SK-N-SH (cell line): ENCODE measurements around the gene SLC2A4. TPM values are rescaled to one million over a fixed set of nuclear protein-coding genes. Genes with fewer than 3 reads are reported as not detected.

Experiments used
- CTCF ChIA-PET: fragments of 300-600, 350-600 bp; formaldehyde crosslinking; extraction: SDS; loops from one replicate; lab custom pipeline; 2021; lab: Yijun Ruan, JAX
- POLR2A ChIA-PET: fragments of 350-600 bp; sonication (Branson Sonifier 250); formaldehyde crosslinking; extraction: SDS; loops from one replicate; lab custom pipeline; 2020; ENCODE audit warnings: antibody characterized with exemption, inconsistent platforms; lab: Yijun Ruan, JAX
- DNase-seq: peaks from one replicate; pipeline ENCODE4 v3.0.0; 2012
- H2AFZ ChIP-seq: fragments of 200-600 bp; sonication (generic); 2 replicates; pipeline ENCODE4 v1.8.1; 2016; ENCODE audit warnings: antibody characterized with exemption, mild to moderate bottlenecking, low read depth
- H3F3A ChIP-seq: fragments of 200-600 bp; sonication (generic); replicated peaks from 2 replicates; pipeline ENCODE3; 2016; ENCODE audit warnings: antibody characterized with exemption, mild to moderate bottlenecking; ENCODE audit not compliant: insufficient read depth
- H3K27ac ChIP-seq, 2 experiments: fragments of 200-500 bp in 1 of 2; fragments of 200-600 bp in 1 of 2; sonication (Bioruptor generic) in 1 of 2; sonication (generic), shearing (Covaris generic) in 1 of 2; 2 replicates each; pipeline versions ENCODE4 v1.5.1 to v1.6.1; 2014 to 2016; ENCODE audit warnings: low read depth in 2 of 2, inconsistent platforms in 1 of 2, low read length in 1 of 2, mild to moderate bottlenecking in 1 of 2, mixed read lengths in 1 of 2
- H3K27me3 ChIP-seq: fragments of 200-600 bp; sonication (generic), shearing (Covaris generic); 2 replicates; pipeline ENCODE4 v1.6.1; 2016; ENCODE audit warnings: mixed run types; ENCODE audit not compliant: insufficient read depth
- H3K36me3 ChIP-seq, 2 experiments: fragments of 200-500 bp in 1 of 2; fragments of 200-600 bp in 1 of 2; sonication (Bioruptor generic) in 1 of 2; sonication (generic) in 1 of 2; replicated peaks in 1 of 2; 2 replicates each; pipeline versions ENCODE3 to v1.5.1; 2014 to 2016; ENCODE audit warnings: low read length in 1 of 2, mild to moderate bottlenecking in 1 of 2; ENCODE audit not compliant: insufficient read depth in 2 of 2, control insufficient read depth in 1 of 2
- H3K4me1 ChIP-seq, 2 experiments: fragments of 200-500 bp in 1 of 2; fragments of 200-600 bp in 1 of 2; sonication (Bioruptor generic) in 1 of 2; sonication (generic), shearing (Covaris generic) in 1 of 2; 2 replicates each; pipeline versions ENCODE4 v1.5.1 to v1.6.1; 2014 to 2016; ENCODE audit warnings: low read depth in 1 of 2, low read length in 1 of 2, mixed run types in 1 of 2; ENCODE audit not compliant: insufficient read depth in 2 of 2, control insufficient read depth in 1 of 2
- H3K4me2 ChIP-seq: fragments of 200-600 bp; sonication (generic), shearing (Covaris generic); 2 replicates; pipeline ENCODE4 v1.6.1; 2017; ENCODE audit warnings: mixed run types
- H3K4me3 ChIP-seq, 2 experiments: fragments of 200-500 bp in 1 of 2; fragments of 200-600 bp in 1 of 2; sonication (Bioruptor generic) in 1 of 2; sonication (generic), shearing (Covaris generic) in 1 of 2; 2 replicates each; pipeline versions ENCODE4 v1.5.1 to v1.8.1; 2014 to 2016; ENCODE audit warnings: low read depth in 2 of 2, inconsistent platforms in 1 of 2, low read length in 1 of 2, mild to moderate bottlenecking in 1 of 2, mixed read lengths in 1 of 2, moderate library complexity in 1 of 2
- H3K79me2 ChIP-seq: fragments of 200-600 bp; sonication (generic); 2 replicates; pipeline ENCODE4 v1.8.1; 2017; ENCODE audit warnings: mild to moderate bottlenecking; ENCODE audit not compliant: insufficient read depth
- H3K9ac ChIP-seq: fragments of 200-600 bp; sonication (generic); 2 replicates; pipeline ENCODE4 v1.6.1; 2017; ENCODE audit warnings: mixed run types
- H3K9me2 ChIP-seq: fragments of 200-600 bp; sonication (generic); 2 replicates; pipeline ENCODE4 v1.6.1; 2017; ENCODE audit warnings: mixed run types
- H3K9me3 ChIP-seq: fragments of 200-600 bp; sonication (generic); 2 replicates; pipeline ENCODE4 v1.6.1; 2017; ENCODE audit warnings: mixed run types, mild to moderate bottlenecking, moderate library complexity
- H4K20me1 ChIP-seq: fragments of 200-600 bp; sonication (generic); 2 replicates; pipeline ENCODE4 v1.6.1; 2017; ENCODE audit warnings: mild to moderate bottlenecking, mixed run types; ENCODE audit not compliant: insufficient read depth
- CHD2 ChIP-seq: fragments of 150-350 bp; IDR thresholded peaks from 2 replicates; pipeline ENCODE4 v1.6.1; 2018; ENCODE audit warnings: low read length; ENCODE audit not compliant: partially characterized antibody
- CTCF ChIP-seq: fragments of 200-600 bp; sonication (generic); IDR thresholded peaks from 2 replicates; pipeline ENCODE4 v1.6.1; 2017; ENCODE audit warnings: antibody characterized with exemption, mild to moderate bottlenecking, moderate library complexity
- EP300 ChIP-seq, 2 experiments: IDR thresholded peaks; 2 replicates each; pipeline versions ENCODE4 v1.4.0 to v1.6.1; 2012; ENCODE audit warnings: borderline replicate concordance in 1 of 2, low read depth in 1 of 2, low read length in 1 of 2
- FOSL2 ChIP-seq: IDR thresholded peaks from 2 replicates; pipeline ENCODE4 v1.4.0; 2012; ENCODE audit warnings: low read depth, mild to moderate bottlenecking, moderate library complexity, borderline replicate concordance
- FOXJ3 ChIP-seq: sonication (generic); formaldehyde crosslinking; IDR thresholded peaks from 2 replicates; pipeline ENCODE4 v1.5.1; 2020; ENCODE audit warnings: mild to moderate bottlenecking, missing genetic modification reagents
- FOXM1 ChIP-seq: IDR thresholded peaks from 2 replicates; pipeline ENCODE4 v1.4.0; 2012; ENCODE audit warnings: low read depth, mild to moderate bottlenecking
- JUND ChIP-seq: IDR thresholded peaks from 2 replicates; pipeline ENCODE4 v1.4.0; 2012
- MAX ChIP-seq: IDR thresholded peaks from 2 replicates; pipeline ENCODE4 v1.4.0; 2012; ENCODE audit warnings: low read depth
- MEF2A ChIP-seq: IDR thresholded peaks from 2 replicates; pipeline ENCODE4 v1.4.0; 2012; ENCODE audit warnings: low read depth, borderline replicate concordance
- MXI1 ChIP-seq: IDR thresholded peaks from 2 replicates; pipeline ENCODE4 v1.6.1; 2012; ENCODE audit warnings: mild to moderate bottlenecking, low read depth, low read length, improper control_type of control experiment
- NFIC ChIP-seq: IDR thresholded peaks from 2 replicates; pipeline ENCODE4 v1.4.0; 2012; ENCODE audit warnings: borderline replicate concordance
- RAD21 ChIP-seq: IDR thresholded peaks from 2 replicates; pipeline ENCODE4 v1.6.1; 2012; ENCODE audit warnings: mild to moderate bottlenecking, low read length
- REST ChIP-seq: IDR thresholded peaks from 2 replicates; pipeline ENCODE4 v1.6.1; 2012; ENCODE audit warnings: mild to moderate bottlenecking, low read depth, low read length, moderate library complexity
- RFX5 ChIP-seq: IDR thresholded peaks from 2 replicates; pipeline ENCODE4 v1.6.1; 2012; ENCODE audit warnings: mild to moderate bottlenecking, improper control_type of control experiment, low read length
- RXRA ChIP-seq: IDR thresholded peaks from 2 replicates; pipeline ENCODE4 v1.4.0; 2012; ENCODE audit warnings: low read depth, mild to moderate bottlenecking, borderline replicate concordance
- SIN3A ChIP-seq: IDR thresholded peaks from 2 replicates; pipeline ENCODE4 v1.6.1; 2012; ENCODE audit warnings: low read depth, mild to moderate bottlenecking, low read length, moderate library complexity, borderline replicate concordance
- TAF1 ChIP-seq: IDR thresholded peaks from 2 replicates; pipeline ENCODE4 v1.6.1; 2012; ENCODE audit warnings: low read depth, mild to moderate bottlenecking, low read length, moderate library complexity, borderline replicate concordance
- TCF12 ChIP-seq: IDR thresholded peaks from 2 replicates; pipeline ENCODE4 v1.4.0; 2012
- YY1 ChIP-seq: IDR thresholded peaks from 2 replicates; pipeline ENCODE4 v1.4.0; 2012; ENCODE audit warnings: low read depth, mild to moderate bottlenecking
- WGBS: methylation state at CpG from one replicate; pipeline ENCODE4 v1.1.6; 2017; ENCODE audit warnings: low lambda C conversion rate; 5-methylcytosine and 5-hydroxymethylcytosine counted together
- polyA plus RNA-seq, 3 experiments: library from polyadenylated mRNA; depleted of rRNA; stranded (reverse); fragments of >200 nt; gene quantifications; 2 replicates each; pipeline ENCODE4 v1.2.3, GENCODE V29; 2012

Gene SLC2A4
- polyA plus RNA-seq, 1 of the 3 experiments (the other 2 are of a cell fraction) = 0.44 TPM

- H3K27ac ChIP-seq = no peak overlapping the region
- H3K9me2 ChIP-seq = no peaks in the 10 kb centered on the region
- TF ChIP-seq CTCF = no peak
- TF ChIP-seq MEF2A = no peak
- no peak for TF ChIP-seq REST
- TF ChIP-seq RAD21 = no peak
- no peak for TF ChIP-seq RXRA
- TF ChIP-seq MAX = no peak
- TF ChIP-seq MXI1 = no peak
- no peak for TF ChIP-seq YY1
- no peak for TF ChIP-seq EP300 (IDR thresholded peaks at IDR 0.05; ENCODE audit: borderline replicate concordance in 1 of 2, low read depth in 1 of 2, low read length in 1 of 2)
- TF ChIP-seq JUND = no peak
- TF ChIP-seq FOXM1 = no peak
- TF ChIP-seq FOXJ3 = no peak
- TF ChIP-seq RFX5 = no peak
- TF ChIP-seq TCF12 = no peak
- TF ChIP-seq SIN3A = no peak
- TF ChIP-seq CHD2 = no peak
- no peak for TF ChIP-seq TAF1
- no peak for TF ChIP-seq NFIC
- TF ChIP-seq FOSL2 = no peak
- H3K79me2 ChIP-seq = peaks cover 15% of the 10 kb centered on the region
- ChIA-PET CTCF (interaction anchor here (0.6 to 1.7 kb wide), 2 partner anchors 27 to 37 kb away, joined by 3 to 8 read pairs; partner anchors contain the start of gene SLC2A4), POLR2A (interaction anchor here (0.8 kb wide), 1 partner anchor 33 kb away, joined by 3 read pairs; no protein-coding TSS in a partner anchor)
- H3K9me3 ChIP-seq = no peaks in the 10 kb centered on the region
- H3K27me3 ChIP-seq = no peaks in the 10 kb centered on the region
- DNase-seq = no peak
- peaks cover 13% of the 10 kb centered on the region for H4K20me1 ChIP-seq
- H3K36me3 ChIP-seq = peaks cover 20 to 51% of the 10 kb centered on the region in 2 experiments
- H3K4me3 ChIP-seq = no peak overlapping the region
- no peak overlapping the region for H3K9ac ChIP-seq
- H2AFZ ChIP-seq = no peak overlapping the region
- 95% methylated on average over 11 of the region's 13 CpGs for WGBS
- peaks cover 19% of the 10 kb centered on the region for H3F3A ChIP-seq
- H3K4me2 ChIP-seq = no peak overlapping the region
- peaks cover 7 to 20% of the 10 kb centered on the region in 2 experiments; a peak in 2 of 4 replicates for H3K4me1 ChIP-seq
Measured at GRCh38 chr17:7318121-7318860, 36.8 kb downstream of the SLC2A4 start.
